Measurements from ENCODE around the gene RNF115.
"Not testable (repeated sequence)": the region's sequence is repeated elsewhere in the genome, so short reads cannot be mapped to it uniquely, and the experiment has no call there.

Gene RNF115

DNA sequence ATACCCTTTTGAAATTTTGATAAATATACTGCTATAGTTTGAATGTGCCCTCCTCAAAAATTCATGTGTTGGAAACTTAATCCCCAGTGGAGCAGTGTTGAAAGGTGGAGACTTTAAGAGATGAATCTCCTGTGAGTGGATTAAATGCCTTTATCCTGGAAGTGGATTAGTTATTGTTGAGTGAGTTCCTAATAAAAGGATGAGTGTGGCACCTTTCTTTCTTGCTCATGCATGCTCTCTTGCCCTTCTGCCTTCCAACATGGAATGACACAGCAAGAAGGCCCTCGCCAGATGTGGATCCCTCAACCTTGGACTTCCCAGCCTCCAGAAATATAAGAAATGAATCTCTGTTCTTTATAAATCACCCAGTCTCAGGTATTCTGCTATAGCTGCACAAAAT, 52.8 kb downstream of the RNF115 start:
- no peak for DNase-seq

DNA sequence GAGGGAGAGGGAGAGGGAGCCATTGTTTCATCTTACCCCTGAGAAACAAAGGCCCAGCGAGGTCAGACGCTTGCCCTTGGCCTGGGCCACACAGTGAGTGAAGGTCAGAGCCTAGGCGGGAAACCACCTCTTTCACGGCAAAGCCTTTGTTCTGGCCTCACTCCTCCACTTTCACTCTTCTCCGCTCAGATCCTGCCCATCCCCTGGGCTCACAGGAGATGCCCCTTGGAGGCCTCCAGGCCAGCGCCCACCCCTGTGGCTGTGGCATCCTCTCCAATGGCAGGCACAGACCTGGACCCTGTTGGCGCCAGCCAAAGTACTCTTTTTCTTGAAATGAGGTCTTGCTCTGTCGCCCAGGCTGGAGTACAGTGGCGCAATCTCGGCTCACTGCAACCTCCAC, 55.9 kb downstream of the RNF115 start:
- not testable (repeated sequence) for DNase-seq

DNA sequence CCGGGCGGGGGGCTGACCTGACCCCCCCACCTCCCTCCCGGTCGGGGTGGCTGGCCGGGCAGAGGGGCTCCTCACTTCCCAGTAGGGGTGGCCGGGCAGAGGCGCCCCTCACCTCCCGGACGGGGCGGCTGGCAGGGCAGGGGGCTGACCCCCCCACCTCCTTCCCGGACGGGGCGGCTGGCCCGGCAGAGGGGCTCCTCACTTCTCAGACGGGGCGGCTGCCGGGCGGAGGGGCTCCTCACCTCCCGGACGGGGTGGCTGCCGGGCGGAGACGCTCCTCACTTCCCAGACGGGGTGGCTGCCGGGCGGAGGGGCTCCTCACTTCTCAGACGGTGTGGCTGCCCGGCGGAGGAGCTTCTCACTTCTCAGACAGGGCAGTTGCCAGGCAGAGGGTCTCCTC, 57.0 kb downstream of the RNF115 start:
- DNase-seq = not testable (repeated sequence)

DNA sequence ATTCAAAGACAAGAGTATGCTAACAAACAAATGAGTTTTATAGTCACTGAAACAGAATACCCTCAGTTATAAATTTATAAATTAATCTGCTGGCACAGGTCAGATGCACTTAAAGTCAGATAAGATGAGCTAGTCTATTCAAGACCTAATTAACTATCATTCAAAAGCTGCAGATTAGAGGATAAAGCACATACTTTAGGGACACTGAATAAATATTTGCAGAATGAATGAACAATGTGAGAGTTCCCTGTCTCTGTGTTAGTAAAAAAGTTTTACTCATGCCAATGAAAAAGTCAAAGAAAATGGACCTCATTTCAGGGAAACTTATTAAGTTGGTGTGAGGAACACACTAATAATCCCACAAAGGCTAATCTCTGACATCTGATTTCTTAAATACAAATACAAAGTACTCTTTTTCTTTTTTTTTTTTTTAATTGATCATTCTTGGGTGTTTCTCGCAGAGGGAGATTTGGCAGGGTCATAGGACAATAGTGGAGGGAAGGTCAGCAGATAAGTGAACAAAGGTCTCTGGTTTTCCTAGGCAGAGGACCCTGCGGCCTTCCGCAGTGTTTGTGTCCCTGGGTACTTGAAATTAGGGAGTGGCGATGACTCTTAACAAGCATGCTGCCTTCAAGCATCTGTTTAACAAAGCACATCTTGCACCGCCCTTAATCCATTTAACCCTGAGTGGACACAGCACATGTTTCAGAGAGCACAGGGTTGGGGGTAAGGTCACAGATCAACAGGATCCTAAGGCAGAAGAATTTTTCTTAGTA, 58.1 kb downstream of the RNF115 start:
- DNase-seq = not testable (repeated sequence)

DNA sequence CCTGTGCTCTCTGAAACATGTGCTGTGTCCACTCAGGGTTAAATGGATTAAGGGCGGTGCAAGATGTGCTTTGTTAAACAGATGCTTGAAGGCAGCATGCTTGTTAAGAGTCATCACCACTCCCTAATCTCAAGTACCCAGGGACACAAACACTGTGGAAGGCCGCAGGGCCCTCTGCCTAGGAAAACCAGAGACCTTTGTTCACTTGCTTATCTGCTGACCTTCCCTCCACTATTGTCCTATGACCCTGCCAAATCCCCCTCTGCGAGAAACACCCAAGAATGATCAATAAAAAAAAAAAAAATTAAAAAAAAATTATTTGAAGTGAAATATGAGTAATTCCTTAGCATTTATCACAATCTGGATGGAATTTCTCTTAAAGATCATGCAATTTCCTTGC, 58.8 kb downstream of the RNF115 start:
- not testable (repeated sequence) for DNase-seq

DNA sequence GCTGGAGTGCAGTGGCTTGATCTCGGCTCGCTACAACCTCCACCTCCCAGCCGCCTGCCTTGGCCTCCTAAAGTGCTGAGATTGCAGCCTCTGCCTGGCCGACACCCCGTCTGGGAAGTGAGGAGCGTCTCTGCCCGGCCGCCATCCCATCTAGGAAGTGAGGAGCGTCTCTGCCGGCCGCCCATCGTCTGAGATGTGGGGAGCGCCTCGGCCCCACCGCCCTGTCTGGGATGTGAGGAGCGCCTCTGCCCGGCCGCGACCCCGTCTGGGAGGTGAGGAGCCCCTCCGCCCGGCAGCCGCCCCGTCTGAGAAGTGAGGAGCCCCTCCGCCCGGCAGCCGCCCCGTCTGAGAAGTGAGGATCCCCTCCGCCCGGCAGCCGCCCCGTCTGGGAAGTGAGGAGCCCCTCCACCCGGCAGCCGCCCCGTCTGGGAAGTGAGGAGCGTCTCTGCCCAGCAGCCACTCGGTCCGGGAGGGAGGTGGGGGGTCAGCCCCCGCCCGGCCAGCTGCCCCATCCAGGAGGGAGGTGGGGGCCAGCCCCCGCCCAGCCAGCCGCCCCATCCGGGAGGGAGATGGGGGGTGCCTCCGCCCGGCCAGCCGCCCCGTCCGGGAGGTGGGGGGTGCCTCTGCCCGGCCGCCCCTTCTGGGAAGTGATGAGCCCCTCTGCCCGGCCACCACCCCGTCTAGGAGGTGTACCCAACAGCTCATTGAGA, 59.5 kb downstream of the RNF115 start:
- not testable (repeated sequence) for DNase-seq

DNA sequence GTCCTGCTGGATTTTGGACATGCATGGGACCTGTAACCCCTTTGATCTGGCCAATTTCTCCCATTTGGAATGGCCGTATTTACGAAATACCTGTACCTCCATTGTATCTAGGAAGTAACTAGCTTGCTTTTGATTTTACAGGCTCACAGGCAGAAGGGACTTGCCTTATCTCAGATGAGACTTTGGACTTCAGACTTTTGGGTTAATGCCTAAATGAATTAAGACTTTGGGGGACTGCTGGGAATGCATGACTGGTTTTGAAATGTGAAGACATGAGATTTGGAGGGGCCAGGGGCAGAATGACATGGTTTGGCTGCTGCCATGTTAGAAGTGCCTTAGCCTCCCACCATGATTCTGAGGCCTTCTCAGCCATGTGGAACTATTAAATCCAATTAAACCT, 61.9 kb downstream of the RNF115 start:
- DNase-seq = not testable (repeated sequence)

DNA sequence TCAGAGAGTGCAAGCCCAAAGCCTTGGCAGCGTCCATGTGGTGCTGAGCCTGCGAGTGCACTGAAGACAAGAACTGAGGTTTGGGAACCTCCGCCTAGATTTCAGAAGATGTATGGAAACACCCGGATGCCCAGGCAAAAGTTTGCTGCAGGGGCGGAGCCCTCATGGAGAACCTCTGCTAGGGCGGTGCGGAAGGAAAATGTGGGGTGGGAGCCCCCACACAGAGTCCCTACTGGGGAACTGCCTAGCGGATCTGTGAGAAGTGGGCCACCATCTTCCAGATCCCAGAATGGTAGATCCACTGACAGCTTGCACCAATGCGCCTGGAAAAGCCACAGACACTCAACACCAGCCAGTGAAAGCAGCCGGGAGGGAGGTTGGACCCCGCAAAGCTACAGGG, 62.4 kb downstream of the RNF115 start:
- DNase-seq = not testable (repeated sequence)

DNA sequence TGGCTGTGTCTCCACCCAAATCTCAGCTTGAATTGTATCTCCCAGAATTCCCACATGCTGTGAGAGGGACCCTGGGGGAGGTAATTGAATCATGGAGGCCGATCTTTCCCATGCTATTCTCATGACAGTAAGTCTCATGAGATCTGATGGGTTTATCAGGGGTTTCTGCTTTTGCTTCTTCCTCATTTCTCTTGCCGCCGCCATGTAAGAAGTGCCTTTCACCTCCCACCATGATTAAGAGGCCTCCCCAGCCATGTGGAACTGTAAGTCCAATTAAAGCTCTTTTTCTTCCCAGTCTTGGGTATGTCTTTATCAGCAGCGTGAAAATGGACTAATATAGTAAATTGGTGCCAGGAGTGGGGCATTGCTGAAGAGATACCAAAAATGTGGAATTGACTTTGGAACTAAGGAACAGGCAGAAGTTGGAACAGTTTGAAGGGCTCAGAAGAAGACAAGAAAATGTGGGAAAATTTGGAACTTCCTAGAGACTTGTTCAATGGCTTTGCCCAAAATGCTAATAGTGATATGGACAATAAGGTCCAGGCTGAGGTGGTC, 63.4 kb downstream of the RNF115 start:
- not testable (repeated sequence) for DNase-seq

DNA sequence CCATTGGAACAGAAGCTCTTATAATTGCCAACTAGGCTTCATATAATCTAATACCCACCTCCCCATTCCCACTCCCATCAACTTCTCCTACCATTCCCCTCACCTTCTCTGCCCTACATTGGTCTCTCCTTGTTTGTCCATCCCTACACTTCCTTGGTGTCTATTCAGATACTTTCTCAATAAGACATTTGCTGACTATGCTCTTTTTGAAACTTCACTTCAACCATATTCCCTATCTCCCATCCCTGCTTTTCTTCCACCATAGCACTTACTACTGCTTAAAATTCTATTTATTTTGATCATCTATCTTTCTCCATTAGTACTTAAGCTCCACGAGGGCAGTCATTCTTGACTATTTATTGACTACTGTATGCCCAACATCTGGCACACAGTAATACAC, 64.2 kb downstream of the RNF115 start:
- no peak for DNase-seq

DNA sequence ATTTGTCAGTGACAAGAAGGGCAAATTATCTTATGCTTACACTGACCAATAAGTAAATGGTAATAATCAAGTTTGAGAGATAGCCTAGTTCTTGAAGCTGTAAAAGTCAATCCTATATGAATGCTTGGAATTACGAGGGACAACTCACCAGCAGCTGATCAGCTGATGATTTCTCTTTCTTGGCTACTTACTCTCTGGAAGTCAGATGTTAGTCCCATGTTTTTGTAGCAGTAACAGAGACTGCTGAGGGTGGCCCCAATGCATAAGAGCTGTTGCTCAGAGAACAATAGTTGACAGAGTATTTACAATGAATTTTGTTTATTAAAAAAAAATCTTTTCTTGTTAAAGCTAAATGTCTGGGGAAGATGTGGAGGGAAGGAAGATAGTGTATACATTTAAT, 65.3 kb downstream of the RNF115 start:
- DNase-seq = no peak

DNA sequence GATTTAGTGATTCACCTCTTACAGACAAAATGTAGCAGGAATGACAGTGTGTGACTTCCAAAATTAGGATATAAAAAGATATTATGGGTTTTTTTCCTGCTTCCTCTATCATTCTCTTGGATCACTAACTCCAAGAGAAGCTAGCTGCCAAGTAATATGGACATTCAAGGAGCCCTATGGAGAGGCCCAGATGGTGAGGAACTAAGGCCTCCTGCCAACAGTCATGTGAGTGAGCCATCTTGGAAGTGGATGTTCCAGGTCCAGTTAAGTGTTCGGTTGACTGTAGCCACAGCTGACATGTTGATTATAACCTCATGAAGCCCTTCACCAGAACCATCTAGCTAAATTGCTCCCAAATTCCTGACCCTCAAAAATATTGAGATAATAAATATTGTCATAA, 65.8 kb downstream of the RNF115 start:
- no peak for DNase-seq

DNA sequence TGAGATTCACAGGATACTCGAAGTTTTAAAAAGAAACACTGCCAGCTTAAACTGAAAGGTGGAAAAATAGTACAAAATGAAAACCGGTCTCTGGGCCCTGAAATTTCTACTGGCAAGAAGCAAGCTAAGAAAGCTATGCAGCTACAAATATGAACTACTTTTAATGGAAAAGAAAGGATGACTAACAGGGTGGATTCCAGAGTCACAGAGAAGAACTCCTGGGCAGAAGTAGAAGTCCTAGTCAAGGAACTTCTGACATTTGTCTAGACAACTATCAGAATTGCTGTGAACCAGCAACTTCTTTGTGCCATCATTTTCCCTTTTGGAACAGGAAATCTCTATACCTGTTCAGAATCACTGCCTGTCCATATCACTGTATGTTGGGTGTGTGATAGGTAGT, 66.5 kb downstream of the RNF115 start:
- no peak for DNase-seq

DNA sequence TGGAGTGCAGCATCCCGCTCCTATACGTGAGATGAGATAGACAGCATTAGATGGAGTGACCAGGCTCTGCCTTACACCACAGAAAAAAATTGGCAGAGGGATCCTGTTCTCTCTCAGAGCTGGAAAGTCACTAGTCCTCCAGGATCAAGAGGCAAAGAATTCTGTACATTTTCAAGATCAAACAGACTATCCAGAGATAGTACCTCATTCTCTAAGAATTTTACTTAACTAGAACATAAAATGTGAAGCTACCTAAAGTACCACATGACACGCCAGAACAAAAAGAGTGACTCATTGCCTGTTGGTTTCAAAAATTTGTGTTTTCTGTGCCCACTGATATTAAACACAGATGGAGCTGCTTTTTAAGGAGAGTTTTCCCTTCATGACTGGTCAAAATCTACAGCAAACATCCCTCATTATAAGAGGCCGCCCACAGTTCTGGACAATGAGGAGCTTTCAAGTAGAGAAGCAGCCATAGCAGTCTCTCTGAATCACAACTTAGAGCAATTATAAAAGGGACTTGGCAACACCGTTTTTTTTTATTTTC, 72.3 kb downstream of the RNF115 start:
- no peak for DNase-seq

DNA sequence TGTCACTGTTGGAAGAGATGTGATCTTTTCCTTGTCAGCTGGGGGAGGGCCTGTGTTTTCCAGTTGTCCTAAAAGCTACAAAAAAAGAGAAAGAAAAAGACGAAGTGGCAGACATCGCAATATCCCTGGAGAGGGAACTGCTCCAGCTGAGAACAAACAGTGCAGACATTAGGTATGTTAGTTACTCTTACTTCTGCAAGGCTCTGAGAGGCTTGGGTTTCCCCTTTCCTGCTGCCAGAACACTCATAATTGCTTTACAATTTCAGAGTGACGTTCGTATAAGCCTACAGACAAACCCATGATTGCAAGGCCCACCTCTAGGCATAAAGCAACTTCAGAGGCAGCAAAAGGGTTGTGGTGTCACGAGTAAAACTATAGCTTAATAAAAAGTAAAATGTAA, 73.5 kb downstream of the RNF115 start:
- no peak for DNase-seq

DNA sequence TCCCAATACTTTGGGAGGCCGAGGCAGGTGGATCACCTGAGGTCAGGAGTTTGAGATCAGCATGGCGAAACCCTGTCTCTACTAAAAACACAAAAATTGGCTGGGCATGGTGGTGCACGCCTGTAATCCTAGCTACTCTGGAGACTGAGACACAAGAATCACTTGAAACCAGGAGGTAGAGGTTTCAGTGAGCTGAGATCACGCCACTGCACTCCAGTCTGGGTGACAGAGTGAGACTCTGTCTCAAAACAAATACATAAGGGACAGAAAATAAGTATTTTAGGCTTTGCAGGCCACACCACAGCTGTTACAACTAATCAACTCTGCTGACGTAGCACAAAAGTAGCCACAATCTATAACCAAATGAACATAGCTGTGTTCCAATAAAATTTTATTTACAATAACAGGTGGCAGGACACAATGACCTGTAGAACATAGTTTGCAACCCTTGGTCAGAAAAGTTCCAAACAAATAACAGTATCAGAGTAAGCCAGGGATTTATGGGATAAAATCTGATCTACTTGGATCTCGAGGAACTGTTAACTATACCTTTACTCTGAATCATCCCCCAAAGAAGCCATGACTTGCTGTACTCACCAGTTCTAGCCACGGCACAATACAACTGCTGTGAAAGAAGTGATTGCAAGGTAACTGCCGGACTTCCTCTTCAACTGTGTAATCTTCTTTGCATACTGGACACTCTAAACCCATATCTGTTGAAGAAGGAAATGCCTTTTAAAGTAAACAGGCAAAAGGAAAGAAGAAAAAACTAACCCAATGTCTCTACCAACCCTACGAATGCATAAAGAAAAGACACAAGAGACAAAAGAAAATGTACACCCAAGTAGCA, 76.3 kb downstream of the RNF115 start:
- DNase-seq = no peak

DNA sequence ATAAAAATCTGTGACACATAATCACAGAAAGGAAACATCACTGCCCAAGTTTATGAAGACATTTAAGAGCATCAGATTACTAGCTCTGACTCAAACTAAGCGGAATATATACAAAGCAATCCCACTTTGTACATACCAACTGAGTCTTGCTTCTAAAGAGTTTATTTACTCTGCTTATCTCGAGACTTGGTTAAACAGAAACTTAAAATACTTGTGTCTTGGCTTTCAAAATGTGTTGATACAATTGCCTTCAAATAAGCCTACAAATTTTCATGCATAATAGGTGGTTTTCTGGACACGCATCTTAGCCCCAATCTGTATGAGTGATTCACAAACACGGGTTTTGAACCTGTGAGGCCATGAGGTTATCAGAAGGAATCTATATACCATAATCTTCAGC, 83.6 kb downstream of the RNF115 start:
- DNase-seq = no peak

DNA sequence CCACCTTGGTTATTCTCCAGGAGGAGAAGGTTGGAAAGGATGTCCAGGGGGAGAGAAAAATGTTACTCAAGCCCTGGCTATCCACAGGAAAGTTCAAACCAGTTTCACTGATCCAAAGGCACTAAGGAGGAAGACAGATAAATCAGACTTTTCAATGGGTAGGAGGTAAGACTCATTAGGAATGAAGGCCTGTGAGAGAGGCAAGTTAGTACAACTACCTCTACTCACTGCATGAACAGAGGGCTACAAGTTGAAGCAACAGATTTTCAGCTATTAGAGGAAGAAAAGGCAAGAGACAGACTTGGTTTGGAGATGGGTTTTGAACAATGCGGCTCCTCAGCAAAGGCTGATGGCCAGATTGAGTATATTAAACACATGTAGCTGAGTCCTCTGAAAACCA, 87.7 kb downstream of the RNF115 start:
- no peak for DNase-seq

DNA sequence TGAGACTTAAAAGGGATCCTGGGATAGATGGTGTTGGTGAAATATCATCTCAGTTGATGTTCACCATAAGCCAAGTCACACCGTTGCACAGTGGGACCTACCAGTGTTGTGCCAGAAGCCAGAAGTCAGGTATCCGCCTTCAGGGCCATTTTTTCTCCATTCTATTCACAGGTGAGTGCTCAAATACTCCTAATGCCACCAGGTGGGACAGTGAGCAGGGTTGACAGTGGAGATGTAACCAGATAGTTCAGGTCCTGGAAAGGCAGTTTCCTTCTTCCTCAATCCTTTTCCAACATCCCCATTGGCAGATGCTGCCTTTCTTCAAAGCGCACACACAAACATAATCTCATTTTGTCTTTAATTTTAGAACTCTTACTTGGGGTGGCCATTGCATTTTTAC, 93.0 kb downstream of the RNF115 start:
- DNase-seq = no peak

DNA sequence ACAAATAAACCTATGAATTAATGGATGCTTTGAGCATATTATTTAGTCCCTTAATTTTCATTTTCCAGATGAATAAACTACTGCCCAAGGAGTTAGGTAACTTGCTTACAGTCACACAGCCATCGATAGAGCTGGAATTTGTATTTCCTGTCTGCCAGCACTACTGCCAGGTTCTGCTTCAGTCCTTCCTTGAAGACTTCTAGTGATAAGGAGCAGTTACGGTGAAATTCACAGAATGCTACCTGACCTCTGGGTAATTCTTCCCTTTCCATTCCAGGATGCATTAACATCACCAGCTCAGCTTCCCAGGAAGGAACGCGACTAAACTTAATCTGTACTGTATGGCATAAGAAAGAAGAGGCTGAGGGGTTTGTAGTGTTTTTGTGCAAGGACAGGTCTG, 93.4 kb downstream of the RNF115 start:
- no peak for DNase-seq

DNA sequence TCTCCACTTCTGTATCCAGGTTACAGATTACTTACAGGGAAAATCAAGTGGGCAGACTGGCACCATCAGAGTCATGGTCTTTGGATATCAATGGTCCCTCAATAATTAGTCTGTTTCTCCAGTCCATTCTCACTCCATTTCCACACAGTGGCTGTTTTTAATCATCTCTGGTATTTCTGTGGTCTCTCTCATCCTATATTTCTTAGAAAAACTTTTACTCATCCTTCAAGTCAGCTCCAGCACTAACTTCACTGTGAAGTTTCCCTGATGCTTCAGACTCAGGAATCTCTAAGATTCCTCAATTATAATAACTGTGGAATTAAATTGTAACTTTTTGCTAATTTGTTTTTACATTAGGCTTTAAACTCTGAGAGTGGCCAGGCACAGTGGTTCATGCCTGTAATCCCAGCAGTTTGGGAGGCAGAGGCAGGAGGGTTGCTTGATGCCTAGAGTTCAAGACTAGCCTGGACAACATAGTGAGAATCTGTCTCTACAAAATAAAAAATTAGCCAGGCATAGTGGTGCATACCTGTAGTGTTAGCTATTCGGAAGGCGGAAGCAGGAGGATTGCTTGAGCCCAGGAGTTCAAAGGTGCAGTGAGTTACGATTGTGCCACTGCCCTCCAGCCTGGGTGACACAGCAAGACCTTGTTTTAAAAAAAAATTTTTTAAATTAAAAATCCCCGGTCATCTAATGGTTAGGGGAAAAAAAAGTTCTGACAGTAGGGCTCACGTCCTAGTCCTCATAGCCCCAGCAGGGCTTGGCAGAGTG, 94.0 kb downstream of the RNF115 start:
- no peak for DNase-seq

DNA sequence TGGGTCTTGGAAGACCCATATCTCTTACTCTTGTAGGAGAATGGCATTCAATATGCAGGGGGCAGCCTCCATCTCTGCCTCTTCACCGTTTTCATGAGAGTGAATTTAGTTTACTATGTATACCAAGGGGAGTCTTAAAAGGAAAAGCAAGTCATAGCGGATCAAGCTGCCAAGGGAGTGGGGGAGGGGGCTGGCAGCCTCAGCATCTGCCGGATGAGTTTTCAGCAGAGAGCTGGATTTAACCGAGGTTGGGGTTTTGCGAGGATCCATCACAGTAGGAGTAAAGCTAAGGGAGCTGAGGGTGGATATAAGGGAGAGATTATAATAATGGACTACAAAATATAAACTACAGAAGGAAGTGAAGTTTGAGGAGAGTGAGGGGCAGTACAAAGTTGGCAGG, 94.7 kb downstream of the RNF115 start:
- no peak for DNase-seq
